ENCODE measurements around the gene FLNA. TPM values are rescaled to one million over a fixed set of nuclear protein-coding genes. Genes with fewer than 3 reads are reported as not detected.
"Not testable (repeated sequence)": the region's sequence is repeated elsewhere in the genome, so short reads cannot be mapped to it uniquely, and the experiment has no call there.

The FLNA gene
- total RNA-seq, 1 donor from 2014 or later: 417 TPM

GRCh38 chrX:154399527-154400368 is 25.3 kb upstream of the FLNA start:
- ATAC-seq: no peak

DNA sequence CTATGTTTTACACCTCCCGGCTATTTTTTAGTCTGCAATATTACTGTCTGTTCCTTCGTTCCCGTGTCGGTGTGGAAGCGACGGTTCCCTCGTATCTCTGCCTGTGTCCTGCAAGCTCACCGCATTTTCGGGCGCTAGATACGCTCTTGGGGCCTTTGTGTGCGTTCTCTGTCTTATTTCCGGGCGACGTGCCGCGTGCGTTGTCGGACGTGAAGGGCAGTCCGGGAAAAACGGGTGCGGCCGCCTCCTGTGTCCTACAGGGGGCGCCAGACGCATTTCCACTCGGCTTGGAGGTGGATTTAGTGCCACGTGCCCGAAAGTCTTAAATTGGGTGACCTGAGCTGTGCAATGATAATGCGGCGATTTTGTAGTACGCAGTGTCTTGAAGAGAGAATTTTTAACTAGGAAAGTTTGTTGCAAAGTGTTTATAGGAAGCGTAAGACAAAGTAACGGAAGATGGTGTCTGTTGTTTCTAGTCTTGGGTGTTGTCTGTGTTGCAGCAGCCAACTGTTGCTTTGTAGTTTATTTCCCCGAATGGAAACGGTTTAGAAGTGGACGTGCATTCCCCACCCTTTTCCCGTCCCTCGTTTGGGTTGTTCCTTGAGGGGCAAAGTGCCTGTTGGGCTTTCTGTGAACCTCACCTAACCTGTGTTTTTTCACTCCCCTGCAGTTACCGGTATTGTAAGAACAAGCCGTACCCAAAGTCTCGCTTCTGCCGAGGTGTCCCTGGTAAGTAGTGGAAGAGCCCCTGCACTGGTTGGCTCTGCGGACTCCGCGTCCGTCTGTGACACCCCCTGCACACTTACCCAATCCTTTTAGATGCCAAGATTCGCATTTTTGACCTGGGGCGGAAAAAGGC is 24.5 kb upstream of the FLNA start:
- ATAC-seq: peak; percentile 58

DNA sequence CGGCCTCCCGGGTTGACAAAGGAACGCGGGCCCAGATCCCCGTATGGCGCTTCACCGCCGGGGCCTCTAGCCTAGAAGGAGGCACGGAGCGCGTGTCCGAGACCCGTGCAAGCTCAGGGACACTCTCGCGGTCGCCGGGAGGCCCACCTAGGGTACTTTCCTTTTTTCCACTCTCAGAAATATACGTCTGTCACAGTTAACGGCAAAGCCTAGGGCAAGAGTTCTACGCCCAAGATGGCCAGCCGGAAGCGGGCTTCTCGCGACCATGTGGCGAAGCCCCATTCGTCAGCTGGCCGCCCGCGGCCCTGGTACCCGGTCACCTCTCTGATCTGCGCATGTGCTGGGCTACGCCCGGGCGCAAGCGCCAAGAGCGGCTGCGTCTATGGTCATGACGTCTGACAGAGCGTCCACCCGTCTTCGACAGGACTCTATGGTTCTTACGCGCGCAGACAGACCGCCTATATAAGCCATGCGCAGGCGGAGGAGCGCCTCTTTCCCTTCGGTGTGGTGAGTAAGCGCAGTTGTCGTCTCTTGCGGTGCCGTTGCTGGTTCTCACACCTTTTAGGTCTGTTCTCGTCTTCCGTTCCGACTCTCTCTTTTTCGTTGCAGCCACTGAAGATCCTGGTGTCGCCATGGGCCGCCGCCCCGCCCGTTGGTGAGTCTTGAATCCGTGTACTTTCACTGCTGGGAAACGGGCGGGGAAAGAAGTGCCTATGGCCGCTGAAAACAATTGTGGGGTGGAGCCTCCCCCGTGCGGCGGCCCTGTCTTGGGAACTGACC is 23.6 kb upstream of the FLNA start, which contains the start of gene RPL10:
TSS of gene RPL10 (plus strand) at position 490 of the 780 bp plus-strand sequence. CDS start at position 633, 143 bp downstream.
- ATAC-seq: peak; percentile 91

- ATAC-seq: peak; percentile 74
Observed at GRCh38 chrX:154396973-154397887, 22.8 kb upstream of the FLNA start.

- ATAC-seq: not testable (repeated sequence)
Observed at GRCh38 chrX:154396363-154396762, 21.9 kb upstream of the FLNA start.

GRCh38 chrX:154389812-154390747 is 15.6 kb upstream of the FLNA start:
- peak; percentile 87 for ATAC-seq

- ATAC-seq: not testable (repeated sequence)
Observed at GRCh38 chrX:154388649-154389048, 14.2 kb upstream of the FLNA start.

DNA sequence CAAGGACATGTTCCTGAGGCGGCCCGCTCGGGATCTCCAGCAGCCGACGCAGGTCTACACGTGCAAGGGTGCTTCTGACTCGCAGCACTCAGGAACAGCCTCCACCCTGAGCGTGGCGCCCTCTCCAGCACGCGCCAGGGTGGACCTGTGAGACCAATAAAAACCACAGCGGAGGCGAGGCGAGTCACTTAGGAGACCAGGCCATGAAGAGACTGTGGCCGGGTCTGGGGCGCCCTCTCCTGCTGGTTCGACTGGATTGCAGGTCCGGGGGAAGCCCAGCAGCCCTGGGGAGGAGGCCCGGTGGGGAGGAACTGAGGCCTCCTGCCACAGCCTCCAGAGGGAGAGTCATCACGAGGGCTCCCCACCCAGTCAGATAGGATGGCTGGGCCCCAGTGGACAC is 13.7 kb upstream of the FLNA start:
- ATAC-seq: peak; percentile 55

- ATAC-seq: no peak
Observed at GRCh38 chrX:154384284-154384892, 10.0 kb upstream of the FLNA start.

GRCh38 chrX:154383359-154384283 is 9.2 kb upstream of the FLNA start:
- no peak for ATAC-seq

DNA sequence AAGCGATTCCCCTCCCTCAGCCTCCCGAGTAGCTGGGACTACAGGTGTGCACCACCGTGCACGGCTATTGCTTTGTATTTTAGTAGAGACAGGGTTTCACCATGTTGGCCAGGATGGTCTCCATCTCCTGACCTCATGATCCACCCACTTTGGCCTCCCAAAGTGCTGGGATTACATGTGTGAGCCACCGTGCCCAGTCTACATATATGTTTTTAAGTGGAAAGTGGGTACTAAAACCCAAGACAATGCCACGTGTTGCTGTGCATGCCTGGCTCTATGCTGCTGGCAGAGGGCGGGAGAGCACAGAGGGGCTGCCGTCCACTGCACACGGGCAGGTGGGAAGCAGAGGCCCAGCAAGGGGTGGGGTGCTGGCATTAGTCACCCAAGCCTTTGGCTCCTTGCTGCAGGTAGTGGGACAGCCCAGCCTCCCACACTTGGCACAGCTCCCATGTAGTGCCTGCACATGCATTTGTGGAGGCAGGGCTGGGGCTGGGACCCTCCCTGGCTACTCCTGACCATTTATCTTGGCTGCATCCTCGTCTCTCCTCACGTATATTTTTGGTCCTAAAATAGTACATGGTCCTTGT is 8.1 kb upstream of the FLNA start:
- no peak for ATAC-seq

DNA sequence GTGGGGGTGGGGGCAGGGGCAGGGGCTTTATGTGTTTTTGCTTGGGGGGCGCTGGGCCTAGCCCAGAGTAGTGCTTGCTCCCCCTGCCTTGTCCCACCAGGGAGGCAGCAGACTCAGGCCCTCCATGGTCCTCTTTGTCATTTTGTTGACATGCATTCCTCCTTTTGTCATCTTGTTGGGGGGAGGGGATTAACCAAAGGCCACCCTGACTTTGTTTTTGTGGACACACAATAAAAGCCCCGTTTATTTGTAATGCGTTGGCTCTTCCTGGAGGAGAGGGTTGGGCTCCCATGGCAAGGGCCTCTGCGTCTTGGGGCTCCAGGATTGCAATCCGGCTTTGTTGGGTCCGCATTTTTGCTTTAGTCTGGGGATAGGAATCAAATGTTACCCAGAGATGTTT is 6.8 kb upstream of the FLNA start:
- no peak for ATAC-seq

GRCh38 chrX:154380787-154381186 is 6.4 kb upstream of the FLNA start:
- ATAC-seq: no peak

GRCh38 chrX:154380153-154380552 is 5.7 kb upstream of the FLNA start:
- ATAC-seq: no peak

DNA sequence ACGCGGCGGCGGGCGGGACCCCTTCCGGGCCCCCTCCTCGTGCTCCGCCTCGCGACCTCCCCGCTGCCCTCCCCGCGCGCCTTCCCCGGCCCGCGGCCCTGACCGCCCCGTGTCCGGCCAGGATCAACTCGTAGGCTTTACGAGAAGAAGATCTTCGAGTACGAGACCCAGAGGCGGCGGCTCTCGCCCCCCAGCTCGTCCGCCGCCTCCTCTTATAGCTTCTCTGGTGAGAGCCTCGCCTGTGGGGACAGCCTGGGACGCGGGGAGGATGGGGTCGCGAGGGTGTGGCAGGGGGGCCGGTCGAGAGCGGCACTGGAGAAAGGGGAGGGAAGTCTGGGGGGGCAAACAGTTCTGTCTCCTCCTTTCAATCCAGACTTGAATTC is 5.1 kb upstream of the FLNA start:
- ATAC-seq: no peak

DNA sequence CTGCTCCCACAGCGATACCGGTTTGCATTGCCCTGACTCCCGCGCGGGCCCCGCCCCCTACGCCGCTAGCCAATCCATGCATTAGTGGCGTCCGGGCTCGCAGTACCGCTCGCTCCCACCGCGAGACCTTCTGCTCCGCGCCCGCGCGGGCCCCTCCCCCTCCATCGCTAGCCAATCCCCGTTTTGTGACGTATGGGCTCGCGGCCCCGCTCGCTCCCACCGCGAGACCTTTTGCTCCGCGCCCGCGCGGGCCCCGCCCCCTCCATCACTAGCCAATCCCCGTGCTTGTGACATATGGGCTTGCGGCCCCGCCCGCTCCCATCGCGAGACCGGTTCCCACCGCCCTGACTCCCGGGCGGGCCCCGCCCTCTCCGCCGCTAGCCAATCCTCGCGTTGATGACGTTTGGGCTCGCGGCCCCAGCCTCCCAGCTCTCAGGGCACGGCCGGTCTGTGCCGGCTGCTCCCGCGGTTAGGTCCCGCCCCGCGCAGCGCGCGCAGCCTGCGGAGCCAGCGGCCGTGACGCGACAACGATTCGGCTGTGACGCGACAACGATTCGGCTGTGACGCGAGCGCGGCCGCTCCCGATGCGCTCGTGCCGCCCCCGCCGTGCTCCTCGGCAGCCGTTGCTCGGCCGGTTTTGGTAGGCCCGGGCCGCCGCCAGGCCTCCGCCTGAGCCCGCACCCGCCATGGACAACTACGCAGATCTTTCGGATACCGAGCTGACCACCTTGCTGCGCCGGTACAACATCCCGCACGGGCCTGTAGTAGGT is 4.5 kb upstream of the FLNA start, which contains the start of gene EMD:
TSS of gene EMD (plus strand) at position 497 of the 770 bp plus-strand sequence. CDS start at position 687, 190 bp downstream.
- ATAC-seq: peak; percentile 91

GRCh38 chrX:154378059-154378798 is 3.8 kb upstream of the FLNA start:
- ATAC-seq: peak; percentile 4

All from esophagus mucosa (tissue), 1 donor.